Skin epidermis (tissue), 12 donors: ENCODE measurements around the gene DSTYK.

Experiments used
- H3K27ac ChIP-seq, 21 experiments: fragments of 200-600 bp; sonication (generic) in 11 of 21; one replicate each; pipeline ENCODE4 v1.5.0; 2020; ENCODE audit warnings: mild to moderate bottlenecking in 3 of 21, inconsistent platforms in 2 of 21, moderate library complexity in 2 of 21
- H3K4me3 ChIP-seq, 7 experiments: fragments of 200-600 bp; sonication (generic) in 2 of 7; one replicate each; pipeline ENCODE4 v1.5.0; 2020; ENCODE audit warnings: inconsistent platforms in 2 of 7, mild to moderate bottlenecking in 2 of 7, moderate library complexity in 1 of 7

Gene DSTYK

DNA sequence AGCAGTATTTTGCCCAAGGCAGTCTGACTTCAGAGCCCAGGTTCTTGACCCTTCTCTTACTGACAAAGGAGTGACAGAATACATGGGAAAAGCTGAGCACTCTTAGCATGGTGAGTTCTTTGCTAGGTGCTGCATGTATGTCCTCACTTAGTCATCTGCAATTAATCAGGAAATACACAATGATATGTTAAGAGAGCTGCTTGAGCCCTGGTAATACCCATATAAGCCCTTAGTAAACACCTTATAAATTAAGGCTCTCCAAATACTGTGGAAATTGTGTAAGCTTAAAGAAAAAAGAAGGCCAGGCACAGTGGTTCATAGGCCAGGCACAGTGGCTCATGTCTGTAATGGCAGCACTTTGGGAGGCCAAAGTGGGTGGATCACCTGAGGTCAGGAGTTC lies 113.3 kb downstream of the DSTYK start:
- H3K27ac ChIP-seq = no peak overlapping the region
- H3K4me3 ChIP-seq = no peak overlapping the region

DNA sequence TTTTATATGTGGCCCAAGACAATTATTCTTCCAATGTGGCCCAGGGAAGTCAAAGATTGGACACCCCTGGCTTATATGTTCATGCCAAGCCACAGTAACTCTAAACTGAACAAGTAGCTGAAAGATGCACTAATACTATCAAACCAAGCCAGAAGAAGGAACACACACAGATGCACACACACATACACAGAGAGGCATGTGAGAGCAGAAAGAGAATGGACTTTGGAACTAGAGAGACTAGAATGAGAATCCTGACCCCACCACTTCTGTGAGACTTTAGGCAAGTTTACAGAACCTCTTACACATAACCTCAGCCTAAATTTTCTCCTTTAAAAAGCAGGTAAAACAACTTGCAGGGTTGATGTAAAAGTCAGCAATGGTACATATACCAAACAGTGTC lies 116.1 kb downstream of the DSTYK start:
- no peak overlapping the region for H3K27ac ChIP-seq
- no peak overlapping the region for H3K4me3 ChIP-seq
